HEK293 (cell line): ENCODE results near the gene CDK2.

Experiments
- EGR2 ChIP-seq: fragments of 450-650 bp; formaldehyde crosslinking; IDR thresholded peaks from 2 replicates; pipeline ENCODE4 v1.5.1; 2016; ENCODE audit warnings: low read depth, missing biosample characterization, missing genetic modification characterization
- GLIS2 ChIP-seq: fragments of 450-650 bp; formaldehyde crosslinking; IDR thresholded peaks from 2 replicates; pipeline ENCODE4 v1.5.1; 2016; ENCODE audit warnings: missing biosample characterization, missing genetic modification characterization
- KLF16 ChIP-seq: fragments of 450-650 bp; formaldehyde crosslinking; IDR thresholded peaks from 2 replicates; pipeline ENCODE4 v1.5.1; 2017; ENCODE audit warnings: missing biosample characterization, missing genetic modification characterization
- SCRT2 ChIP-seq: fragments of 450-650 bp; formaldehyde crosslinking; IDR thresholded peaks from 2 replicates; pipeline ENCODE4 v1.5.1; 2016; ENCODE audit warnings: missing biosample characterization, missing genetic modification characterization
- SP2 ChIP-seq: fragments of 450-650 bp; formaldehyde crosslinking; IDR thresholded peaks from 2 replicates; pipeline ENCODE4 v1.5.1; 2016; ENCODE audit warnings: missing biosample characterization, missing genetic modification characterization
- SP7 ChIP-seq: fragments of 450-650 bp; formaldehyde crosslinking; IDR thresholded peaks from 2 replicates; pipeline ENCODE4 v1.5.1; 2016; ENCODE audit warnings: missing biosample characterization, missing genetic modification characterization
- ZBTB17 ChIP-seq: fragments of 450-650 bp; formaldehyde crosslinking; IDR thresholded peaks from 2 replicates; pipeline ENCODE4 v1.5.1; 2016; ENCODE audit warnings: missing biosample characterization, missing genetic modification characterization
- ZFP69B ChIP-seq: fragments of 450-650 bp; formaldehyde crosslinking; IDR thresholded peaks from 2 replicates; pipeline ENCODE4 v1.5.1; 2016; ENCODE audit warnings: missing biosample characterization, missing genetic modification characterization
- ZNF2 ChIP-seq: fragments of 450-650 bp; formaldehyde crosslinking; IDR thresholded peaks from 2 replicates; pipeline ENCODE4 v1.5.1; 2016; ENCODE audit warnings: missing biosample characterization, missing genetic modification characterization
- ZNF391 ChIP-seq: fragments of 450-650 bp; formaldehyde crosslinking; IDR thresholded peaks from 2 replicates; pipeline ENCODE4 v1.5.1; 2016; ENCODE audit warnings: low read depth, missing biosample characterization, missing genetic modification characterization, borderline replicate concordance
- ZNF514 ChIP-seq: fragments of 450-650 bp; formaldehyde crosslinking; IDR thresholded peaks from 2 replicates; pipeline ENCODE4 v1.5.1; 2016; ENCODE audit warnings: missing biosample characterization, missing genetic modification characterization
- ZSCAN30 ChIP-seq: fragments of 450-650 bp; IDR thresholded peaks from 2 replicates; pipeline ENCODE4 v1.5.1; 2018; ENCODE audit warnings: missing biosample characterization, mild to moderate bottlenecking, missing genetic modification characterization, moderate library complexity
- ZXDB ChIP-seq: fragments of 450-650 bp; formaldehyde crosslinking; IDR thresholded peaks from 2 replicates; pipeline ENCODE4 v1.5.1; 2016; ENCODE audit warnings: missing biosample characterization, missing genetic modification characterization
- TF ChIP-seq, protein P1 (sequence below): fragments of 450-650 bp; formaldehyde crosslinking; IDR thresholded peaks from 2 replicates; pipeline ENCODE4 v1.5.1; 2016; ENCODE audit warnings: missing biosample characterization, missing genetic modification characterization
- TF ChIP-seq, protein P2 (sequence below): fragments of 450-650 bp; formaldehyde crosslinking; IDR thresholded peaks from 2 replicates; pipeline ENCODE4 v1.5.1; 2016; ENCODE audit warnings: missing biosample characterization, missing genetic modification characterization
- TF ChIP-seq, protein P3 (sequence below): fragments of 450-650 bp; formaldehyde crosslinking; IDR thresholded peaks from 2 replicates; pipeline ENCODE4 v1.5.1; 2016; ENCODE audit warnings: missing biosample characterization, missing genetic modification characterization
- TF ChIP-seq, protein P4 (sequence below): fragments of 450-650 bp; IDR thresholded peaks from 2 replicates; pipeline ENCODE4 v1.5.1; 2018; ENCODE audit warnings: missing biosample characterization, mild to moderate bottlenecking, missing genetic modification characterization
- TF ChIP-seq, protein P5 (sequence below): fragments of 450-650 bp; formaldehyde crosslinking; IDR thresholded peaks from 2 replicates; pipeline ENCODE4 v1.5.1; 2016; ENCODE audit warnings: missing biosample characterization, missing genetic modification characterization
- TF ChIP-seq, protein P6 (sequence below): fragments of 450-650 bp; formaldehyde crosslinking; IDR thresholded peaks from 2 replicates; pipeline ENCODE4 v1.5.1; 2016; ENCODE audit warnings: missing biosample characterization, missing genetic modification characterization
- TF ChIP-seq, protein P7 (sequence below): fragments of 450-650 bp; formaldehyde crosslinking; IDR thresholded peaks from 2 replicates; pipeline ENCODE4 v1.5.1; 2016; ENCODE audit warnings: missing biosample characterization, missing genetic modification characterization
- TF ChIP-seq, protein P8 (sequence below): fragments of 450-650 bp; formaldehyde crosslinking; IDR thresholded peaks from 2 replicates; pipeline ENCODE4 v1.5.1; 2016; ENCODE audit warnings: missing biosample characterization, missing genetic modification characterization

Gene CDK2

DNA sequence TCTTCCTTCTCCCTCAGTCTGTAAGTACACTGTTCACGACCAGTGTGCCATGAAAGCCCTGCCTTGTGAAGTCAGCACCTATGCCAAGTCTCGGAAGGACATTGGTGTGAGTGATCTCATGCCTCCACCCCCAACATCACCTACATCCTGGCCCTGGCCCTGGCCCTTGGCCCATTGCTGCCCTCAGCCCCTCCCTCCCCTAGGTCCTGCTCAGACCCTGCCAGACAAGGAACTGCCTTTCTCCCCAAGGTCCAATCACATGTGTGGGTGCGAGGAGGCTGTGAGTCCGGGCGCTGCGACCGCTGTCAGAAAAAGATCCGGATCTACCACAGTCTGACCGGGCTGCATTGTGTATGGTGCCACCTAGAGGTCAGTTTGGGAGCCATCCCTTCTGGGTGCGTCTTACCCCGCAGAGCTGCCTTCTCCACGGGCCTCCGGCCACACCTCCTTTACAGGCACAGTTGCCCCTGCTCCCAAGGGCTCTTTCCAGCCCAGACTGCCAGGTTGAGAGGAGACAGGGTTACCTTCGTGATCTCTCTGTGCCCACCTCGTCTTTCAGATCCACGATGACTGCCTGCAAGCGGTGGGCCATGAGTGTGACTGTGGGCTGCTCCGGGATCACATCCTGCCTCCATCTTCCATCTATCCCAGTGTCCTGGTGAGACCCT lies 26.4 kb upstream of the CDK2 start (continued):
- TF ChIP-seq, protein P1, sequence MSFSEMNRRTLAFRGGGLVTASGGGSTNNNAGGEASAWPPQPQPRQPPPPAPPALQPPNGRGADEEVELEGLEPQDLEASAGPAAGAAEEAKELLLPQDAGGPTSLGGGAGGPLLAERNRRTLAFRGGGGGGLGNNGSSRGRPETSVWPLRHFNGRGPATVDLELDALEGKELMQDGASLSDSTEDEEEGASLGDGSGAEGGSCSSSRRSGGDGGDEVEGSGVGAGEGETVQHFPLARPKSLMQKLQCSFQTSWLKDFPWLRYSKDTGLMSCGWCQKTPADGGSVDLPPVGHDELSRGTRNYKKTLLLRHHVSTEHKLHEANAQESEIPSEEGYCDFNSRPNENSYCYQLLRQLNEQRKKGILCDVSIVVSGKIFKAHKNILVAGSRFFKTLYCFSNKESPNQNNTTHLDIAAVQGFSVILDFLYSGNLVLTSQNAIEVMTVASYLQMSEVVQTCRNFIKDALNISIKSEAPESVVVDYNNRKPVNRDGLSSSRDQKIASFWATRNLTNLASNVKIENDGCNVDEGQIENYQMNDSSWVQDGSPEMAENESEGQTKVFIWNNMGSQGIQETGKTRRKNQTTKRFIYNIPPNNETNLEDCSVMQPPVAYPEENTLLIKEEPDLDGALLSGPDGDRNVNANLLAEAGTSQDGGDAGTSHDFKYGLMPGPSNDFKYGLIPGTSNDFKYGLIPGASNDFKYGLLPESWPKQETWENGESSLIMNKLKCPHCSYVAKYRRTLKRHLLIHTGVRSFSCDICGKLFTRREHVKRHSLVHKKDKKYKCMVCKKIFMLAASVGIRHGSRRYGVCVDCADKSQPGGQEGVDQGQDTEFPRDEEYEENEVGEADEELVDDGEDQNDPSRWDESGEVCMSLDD: peak; percentile 61; the same call in 1 of the 2 replicates
- TF ChIP-seq, protein P2, sequence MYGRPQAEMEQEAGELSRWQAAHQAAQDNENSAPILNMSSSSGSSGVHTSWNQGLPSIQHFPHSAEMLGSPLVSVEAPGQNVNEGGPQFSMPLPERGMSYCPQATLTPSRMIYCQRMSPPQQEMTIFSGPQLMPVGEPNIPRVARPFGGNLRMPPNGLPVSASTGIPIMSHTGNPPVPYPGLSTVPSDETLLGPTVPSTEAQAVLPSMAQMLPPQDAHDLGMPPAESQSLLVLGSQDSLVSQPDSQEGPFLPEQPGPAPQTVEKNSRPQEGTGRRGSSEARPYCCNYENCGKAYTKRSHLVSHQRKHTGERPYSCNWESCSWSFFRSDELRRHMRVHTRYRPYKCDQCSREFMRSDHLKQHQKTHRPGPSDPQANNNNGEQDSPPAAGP (tag by site-specific recombination): peak; percentile 75; the same call in 1 of the 2 replicates
- TF ChIP-seq, protein P3, sequence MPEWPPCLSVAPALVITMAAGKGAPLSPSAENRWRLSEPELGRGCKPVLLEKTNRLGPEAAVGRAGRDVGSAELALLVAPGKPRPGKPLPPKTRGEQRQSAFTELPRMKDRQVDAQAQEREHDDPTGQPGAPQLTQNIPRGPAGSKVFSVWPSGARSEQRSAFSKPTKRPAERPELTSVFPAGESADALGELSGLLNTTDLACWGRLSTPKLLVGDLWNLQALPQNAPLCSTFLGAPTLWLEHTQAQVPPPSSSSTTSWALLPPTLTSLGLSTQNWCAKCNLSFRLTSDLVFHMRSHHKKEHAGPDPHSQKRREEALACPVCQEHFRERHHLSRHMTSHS: no peak
- TF ChIP-seq ZXDB (tag by site-specific recombination) (peak; percentile 85), KLF16 (tag by site-specific recombination) (peak; percentile 68; the same call in 1 of the 2 replicates), SCRT2 (tag by site-specific recombination) (no peak), GLIS2 (tag by site-specific recombination) (0 out of 2 replicates have a peak, but pooled peaks have one; percentile 17), ZBTB17 (tag by site-specific recombination) (peak; percentile 80), EGR2 (tag by site-specific recombination) (peak; percentile 43), ZFP69B (tag by site-specific recombination) (0 out of 2 replicates have a peak, but pooled peaks have one; percentile 29), SP7 (tag by site-specific recombination) (peak; percentile 67; the same call in 1 of the 2 replicates), ZNF514 (no peak), ZNF391 (tag by site-specific recombination) (peak; percentile 38; the same call in 1 of the 2 replicates), SP2 (tag by site-specific recombination) (peak; percentile 44; the same call in 1 of the 2 replicates), ZSCAN30 (tag by site-specific recombination) (peak; percentile 71; the same call in 1 of the 2 replicates), ZNF2 (peak; percentile 85; the same call in 1 of the 2 replicates)
- TF ChIP-seq, protein P4, sequence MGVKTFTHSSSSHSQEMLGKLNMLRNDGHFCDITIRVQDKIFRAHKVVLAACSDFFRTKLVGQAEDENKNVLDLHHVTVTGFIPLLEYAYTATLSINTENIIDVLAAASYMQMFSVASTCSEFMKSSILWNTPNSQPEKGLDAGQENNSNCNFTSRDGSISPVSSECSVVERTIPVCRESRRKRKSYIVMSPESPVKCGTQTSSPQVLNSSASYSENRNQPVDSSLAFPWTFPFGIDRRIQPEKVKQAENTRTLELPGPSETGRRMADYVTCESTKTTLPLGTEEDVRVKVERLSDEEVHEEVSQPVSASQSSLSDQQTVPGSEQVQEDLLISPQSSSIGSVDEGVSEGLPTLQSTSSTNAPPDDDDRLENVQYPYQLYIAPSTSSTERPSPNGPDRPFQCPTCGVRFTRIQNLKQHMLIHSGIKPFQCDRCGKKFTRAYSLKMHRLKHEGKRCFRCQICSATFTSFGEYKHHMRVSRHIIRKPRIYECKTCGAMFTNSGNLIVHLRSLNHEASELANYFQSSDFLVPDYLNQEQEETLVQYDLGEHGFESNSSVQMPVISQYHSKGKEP: no peak
- TF ChIP-seq, protein P5, sequence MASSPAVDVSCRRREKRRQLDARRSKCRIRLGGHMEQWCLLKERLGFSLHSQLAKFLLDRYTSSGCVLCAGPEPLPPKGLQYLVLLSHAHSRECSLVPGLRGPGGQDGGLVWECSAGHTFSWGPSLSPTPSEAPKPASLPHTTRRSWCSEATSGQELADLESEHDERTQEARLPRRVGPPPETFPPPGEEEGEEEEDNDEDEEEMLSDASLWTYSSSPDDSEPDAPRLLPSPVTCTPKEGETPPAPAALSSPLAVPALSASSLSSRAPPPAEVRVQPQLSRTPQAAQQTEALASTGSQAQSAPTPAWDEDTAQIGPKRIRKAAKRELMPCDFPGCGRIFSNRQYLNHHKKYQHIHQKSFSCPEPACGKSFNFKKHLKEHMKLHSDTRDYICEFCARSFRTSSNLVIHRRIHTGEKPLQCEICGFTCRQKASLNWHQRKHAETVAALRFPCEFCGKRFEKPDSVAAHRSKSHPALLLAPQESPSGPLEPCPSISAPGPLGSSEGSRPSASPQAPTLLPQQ (tag by site-specific recombination): peak; percentile 57; the same call in 1 of the 2 replicates
- TF ChIP-seq, protein P6, sequence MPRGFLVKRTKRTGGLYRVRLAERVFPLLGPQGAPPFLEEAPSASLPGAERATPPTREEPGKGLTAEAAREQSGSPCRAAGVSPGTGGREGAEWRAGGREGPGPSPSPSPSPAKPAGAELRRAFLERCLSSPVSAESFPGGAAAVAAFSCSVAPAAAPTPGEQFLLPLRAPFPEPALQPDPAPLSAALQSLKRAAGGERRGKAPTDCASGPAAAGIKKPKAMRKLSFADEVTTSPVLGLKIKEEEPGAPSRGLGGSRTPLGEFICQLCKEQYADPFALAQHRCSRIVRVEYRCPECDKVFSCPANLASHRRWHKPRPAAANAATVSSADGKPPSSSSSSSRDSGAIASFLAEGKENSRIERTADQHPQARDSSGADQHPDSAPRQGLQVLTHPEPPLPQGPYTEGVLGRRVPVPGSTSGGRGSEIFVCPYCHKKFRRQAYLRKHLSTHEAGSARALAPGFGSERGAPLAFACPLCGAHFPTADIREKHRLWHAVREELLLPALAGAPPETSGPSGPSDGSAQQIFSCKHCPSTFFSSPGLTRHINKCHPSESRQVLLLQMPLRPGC (tag by site-specific recombination): no peak
- TF ChIP-seq, protein P7, sequence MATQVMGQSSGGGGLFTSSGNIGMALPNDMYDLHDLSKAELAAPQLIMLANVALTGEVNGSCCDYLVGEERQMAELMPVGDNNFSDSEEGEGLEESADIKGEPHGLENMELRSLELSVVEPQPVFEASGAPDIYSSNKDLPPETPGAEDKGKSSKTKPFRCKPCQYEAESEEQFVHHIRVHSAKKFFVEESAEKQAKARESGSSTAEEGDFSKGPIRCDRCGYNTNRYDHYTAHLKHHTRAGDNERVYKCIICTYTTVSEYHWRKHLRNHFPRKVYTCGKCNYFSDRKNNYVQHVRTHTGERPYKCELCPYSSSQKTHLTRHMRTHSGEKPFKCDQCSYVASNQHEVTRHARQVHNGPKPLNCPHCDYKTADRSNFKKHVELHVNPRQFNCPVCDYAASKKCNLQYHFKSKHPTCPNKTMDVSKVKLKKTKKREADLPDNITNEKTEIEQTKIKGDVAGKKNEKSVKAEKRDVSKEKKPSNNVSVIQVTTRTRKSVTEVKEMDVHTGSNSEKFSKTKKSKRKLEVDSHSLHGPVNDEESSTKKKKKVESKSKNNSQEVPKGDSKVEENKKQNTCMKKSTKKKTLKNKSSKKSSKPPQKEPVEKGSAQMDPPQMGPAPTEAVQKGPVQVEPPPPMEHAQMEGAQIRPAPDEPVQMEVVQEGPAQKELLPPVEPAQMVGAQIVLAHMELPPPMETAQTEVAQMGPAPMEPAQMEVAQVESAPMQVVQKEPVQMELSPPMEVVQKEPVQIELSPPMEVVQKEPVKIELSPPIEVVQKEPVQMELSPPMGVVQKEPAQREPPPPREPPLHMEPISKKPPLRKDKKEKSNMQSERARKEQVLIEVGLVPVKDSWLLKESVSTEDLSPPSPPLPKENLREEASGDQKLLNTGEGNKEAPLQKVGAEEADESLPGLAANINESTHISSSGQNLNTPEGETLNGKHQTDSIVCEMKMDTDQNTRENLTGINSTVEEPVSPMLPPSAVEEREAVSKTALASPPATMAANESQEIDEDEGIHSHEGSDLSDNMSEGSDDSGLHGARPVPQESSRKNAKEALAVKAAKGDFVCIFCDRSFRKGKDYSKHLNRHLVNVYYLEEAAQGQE (tag by site-specific recombination): no peak
- TF ChIP-seq, protein P8, sequence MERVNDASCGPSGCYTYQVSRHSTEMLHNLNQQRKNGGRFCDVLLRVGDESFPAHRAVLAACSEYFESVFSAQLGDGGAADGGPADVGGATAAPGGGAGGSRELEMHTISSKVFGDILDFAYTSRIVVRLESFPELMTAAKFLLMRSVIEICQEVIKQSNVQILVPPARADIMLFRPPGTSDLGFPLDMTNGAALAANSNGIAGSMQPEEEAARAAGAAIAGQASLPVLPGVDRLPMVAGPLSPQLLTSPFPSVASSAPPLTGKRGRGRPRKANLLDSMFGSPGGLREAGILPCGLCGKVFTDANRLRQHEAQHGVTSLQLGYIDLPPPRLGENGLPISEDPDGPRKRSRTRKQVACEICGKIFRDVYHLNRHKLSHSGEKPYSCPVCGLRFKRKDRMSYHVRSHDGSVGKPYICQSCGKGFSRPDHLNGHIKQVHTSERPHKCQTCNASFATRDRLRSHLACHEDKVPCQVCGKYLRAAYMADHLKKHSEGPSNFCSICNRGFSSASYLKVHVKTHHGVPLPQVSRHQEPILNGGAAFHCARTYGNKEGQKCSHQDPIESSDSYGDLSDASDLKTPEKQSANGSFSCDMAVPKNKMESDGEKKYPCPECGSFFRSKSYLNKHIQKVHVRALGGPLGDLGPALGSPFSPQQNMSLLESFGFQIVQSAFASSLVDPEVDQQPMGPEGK (tag by site-specific recombination): peak; percentile 45; the same call in 1 of the 2 replicates
